WERI-Rb-1 (cell line): ENCODE measurements around the gene TECPR1.

ENCODE experiments used
- DNase-seq: peaks from one replicate; pipeline ENCODE4 v3.0.0-alpha.2; 2020
- H3K27ac ChIP-seq: fragments of 250-450 bp; sonication (Bioruptor Pico); 2 replicates; pipeline ENCODE4 v1.5.1; 2020; ENCODE audit warnings: mild to moderate bottlenecking, moderate library complexity
- H3K27me3 ChIP-seq: fragments of 250-450 bp; sonication (Bioruptor Pico); 2 replicates; pipeline ENCODE4 v1.5.1; 2021; ENCODE audit warnings: mild to moderate bottlenecking, low read depth, moderate library complexity; ENCODE audit not compliant: insufficient read depth, severe bottlenecking
- H3K36me3 ChIP-seq: fragments of 250-450 bp; sonication (Bioruptor Pico); 2 replicates; pipeline ENCODE4 v1.5.1; 2020; ENCODE audit warnings: mild to moderate bottlenecking, moderate library complexity
- H3K4me3 ChIP-seq: 2 replicates; pipeline ENCODE4 v1.5.1; 2011; ENCODE audit warnings: low read depth, mild to moderate bottlenecking, control low read depth, low read length
- H3K9me3 ChIP-seq: fragments of 250-450 bp; sonication (Bioruptor Pico); 2 replicates; pipeline ENCODE4 v1.5.1; 2021; ENCODE audit warnings: mild to moderate bottlenecking, moderate library complexity; ENCODE audit not compliant: severe bottlenecking
- TF ChIP-seq, protein P1 (sequence below): IDR thresholded peaks from 2 replicates; pipeline ENCODE4 v1.5.1; 2011; ENCODE audit warnings: low read depth, mild to moderate bottlenecking, control low read depth, inconsistent platforms, low read length

The TECPR1 gene

DNA sequence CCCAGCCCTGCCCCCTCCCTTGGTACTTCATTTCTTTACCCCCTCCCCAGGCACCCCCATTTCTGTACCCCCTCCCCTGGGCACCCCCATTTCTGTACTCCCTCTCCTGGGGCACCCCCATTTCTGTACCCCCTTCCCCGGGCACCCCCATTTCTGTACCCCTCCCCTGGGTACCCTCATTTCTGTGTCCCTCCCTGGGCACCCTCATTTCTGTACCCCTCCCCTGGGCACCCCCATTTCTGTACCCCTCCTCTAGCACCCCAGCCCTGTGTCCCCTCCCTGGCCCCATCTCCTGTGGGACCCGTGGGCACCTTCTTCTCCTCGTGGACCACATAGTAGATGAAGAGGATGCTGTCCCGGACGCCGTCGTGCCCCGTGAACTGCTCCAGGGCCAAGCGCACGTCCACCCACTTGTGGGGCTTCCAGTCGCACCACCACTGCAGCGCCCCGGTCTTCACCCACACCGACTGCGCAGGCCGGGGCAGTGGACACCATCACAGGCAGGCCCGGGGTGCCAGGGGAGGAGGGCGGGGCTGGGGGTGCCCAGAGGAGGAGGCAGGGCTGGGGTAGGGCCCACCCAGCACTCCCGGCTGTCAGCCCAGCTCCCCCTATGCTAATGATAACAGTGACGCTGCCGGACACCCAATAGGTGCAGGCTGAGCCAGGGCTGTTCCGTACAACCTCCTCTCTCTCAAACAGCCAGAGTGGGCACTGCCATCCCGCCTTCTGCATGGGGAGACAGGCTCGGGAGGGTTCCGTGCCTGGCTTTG, 20.4 kb downstream of the TECPR1 start:
- DNase-seq: no peak
- H3K4me3 ChIP-seq: no peak overlapping the region
- H3K27me3 ChIP-seq: no peaks in the 10 kb centered on the region
- H3K9me3 ChIP-seq: no peaks in the 10 kb centered on the region
- TF ChIP-seq, protein P1, sequence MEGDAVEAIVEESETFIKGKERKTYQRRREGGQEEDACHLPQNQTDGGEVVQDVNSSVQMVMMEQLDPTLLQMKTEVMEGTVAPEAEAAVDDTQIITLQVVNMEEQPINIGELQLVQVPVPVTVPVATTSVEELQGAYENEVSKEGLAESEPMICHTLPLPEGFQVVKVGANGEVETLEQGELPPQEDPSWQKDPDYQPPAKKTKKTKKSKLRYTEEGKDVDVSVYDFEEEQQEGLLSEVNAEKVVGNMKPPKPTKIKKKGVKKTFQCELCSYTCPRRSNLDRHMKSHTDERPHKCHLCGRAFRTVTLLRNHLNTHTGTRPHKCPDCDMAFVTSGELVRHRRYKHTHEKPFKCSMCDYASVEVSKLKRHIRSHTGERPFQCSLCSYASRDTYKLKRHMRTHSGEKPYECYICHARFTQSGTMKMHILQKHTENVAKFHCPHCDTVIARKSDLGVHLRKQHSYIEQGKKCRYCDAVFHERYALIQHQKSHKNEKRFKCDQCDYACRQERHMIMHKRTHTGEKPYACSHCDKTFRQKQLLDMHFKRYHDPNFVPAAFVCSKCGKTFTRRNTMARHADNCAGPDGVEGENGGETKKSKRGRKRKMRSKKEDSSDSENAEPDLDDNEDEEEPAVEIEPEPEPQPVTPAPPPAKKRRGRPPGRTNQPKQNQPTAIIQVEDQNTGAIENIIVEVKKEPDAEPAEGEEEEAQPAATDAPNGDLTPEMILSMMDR: no peak
- H3K36me3 ChIP-seq: peaks cover 55% of the 10 kb centered on the region
- H3K27ac ChIP-seq: no peak overlapping the region

DNA sequence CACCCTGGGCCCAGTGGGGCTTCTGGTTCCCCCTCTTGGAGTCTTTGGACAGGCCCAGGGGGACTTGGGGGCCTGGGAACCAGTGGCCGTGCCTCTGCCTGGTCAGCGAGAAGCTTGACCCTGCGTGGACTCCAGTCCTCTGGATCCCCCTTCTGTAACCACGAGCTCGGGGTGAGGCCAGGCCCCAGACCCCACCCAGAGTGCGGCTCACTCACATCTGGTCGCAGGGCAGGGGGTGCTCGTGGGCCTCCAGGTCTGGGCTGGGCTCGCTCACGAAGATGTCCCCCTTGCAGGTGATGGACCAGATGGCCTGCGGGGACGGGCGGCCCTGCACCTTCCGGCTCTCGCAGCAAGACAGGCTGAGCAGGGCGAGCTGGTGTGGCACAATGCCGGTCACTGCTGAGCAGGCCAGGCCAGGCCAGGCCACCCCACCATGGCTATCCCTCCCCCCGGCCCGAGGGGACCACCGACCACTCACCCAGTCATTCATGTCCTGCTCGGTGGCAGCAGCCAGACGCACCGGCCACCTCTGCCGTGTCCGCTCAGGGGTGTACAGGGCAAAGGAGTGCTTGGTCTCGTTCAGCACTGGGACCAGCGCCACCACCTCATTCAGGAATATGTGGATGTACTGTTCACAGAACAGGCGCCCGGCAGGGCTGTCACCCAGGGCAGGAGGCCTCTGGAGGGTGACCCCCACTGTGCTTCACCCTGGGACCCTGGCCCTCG, 21.1 kb downstream of the TECPR1 start:
- Histone ChIP-seq H3K36me3 (peaks cover 53% of the 10 kb centered on the region), H3K27ac (no peak overlapping the region), H3K4me3 (no peak overlapping the region), H3K9me3 (no peaks in the 10 kb centered on the region), H3K27me3 (no peaks in the 10 kb centered on the region)
- TF ChIP-seq, protein P1: no peak
- no peak for DNase-seq

DNA sequence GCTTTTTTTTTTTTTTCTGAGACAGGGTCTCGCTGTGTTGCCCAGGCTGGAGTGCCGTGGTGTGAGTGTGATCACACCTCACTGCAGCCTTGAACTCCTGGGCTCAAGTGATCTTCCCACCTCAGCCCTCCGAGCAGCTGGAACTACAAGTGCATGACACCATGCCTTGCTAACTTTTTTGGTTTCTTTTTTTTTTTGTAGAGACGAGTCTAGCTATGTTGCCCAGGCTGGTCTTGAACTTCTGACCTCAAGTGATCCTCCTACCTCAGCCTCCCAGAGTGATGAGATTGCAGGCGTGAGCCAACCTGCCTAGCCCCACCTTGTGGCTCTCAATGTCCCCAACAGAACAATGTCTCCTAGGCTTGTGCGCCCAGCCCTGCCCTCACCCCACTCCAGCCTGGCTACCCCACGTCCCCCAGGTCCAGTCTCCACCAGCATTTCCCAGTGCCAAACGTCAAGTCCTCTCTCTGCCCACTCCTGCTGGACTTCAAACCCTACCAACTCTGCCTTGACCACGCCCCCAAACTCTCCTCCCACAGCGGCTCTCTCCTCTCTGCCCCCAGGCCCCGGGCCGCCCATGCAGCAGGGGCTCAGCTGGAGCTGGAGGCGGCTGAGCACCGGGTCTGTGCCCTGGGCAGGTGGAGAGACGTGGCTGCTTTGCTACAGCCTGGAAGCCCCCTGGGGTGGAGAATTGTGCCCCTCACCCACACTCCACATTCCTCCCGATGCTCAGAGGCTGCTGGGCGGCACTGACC, 21.9 kb downstream of the TECPR1 start:
- no peaks in the 10 kb centered on the region for H3K9me3 ChIP-seq
- no peak overlapping the region for H3K4me3 ChIP-seq
- DNase-seq: no peak
- H3K27ac ChIP-seq: no peak overlapping the region
- H3K27me3 ChIP-seq: no peaks in the 10 kb centered on the region
- peaks cover 56% of the 10 kb centered on the region for H3K36me3 ChIP-seq
- TF ChIP-seq, protein P1: no peak

DNA sequence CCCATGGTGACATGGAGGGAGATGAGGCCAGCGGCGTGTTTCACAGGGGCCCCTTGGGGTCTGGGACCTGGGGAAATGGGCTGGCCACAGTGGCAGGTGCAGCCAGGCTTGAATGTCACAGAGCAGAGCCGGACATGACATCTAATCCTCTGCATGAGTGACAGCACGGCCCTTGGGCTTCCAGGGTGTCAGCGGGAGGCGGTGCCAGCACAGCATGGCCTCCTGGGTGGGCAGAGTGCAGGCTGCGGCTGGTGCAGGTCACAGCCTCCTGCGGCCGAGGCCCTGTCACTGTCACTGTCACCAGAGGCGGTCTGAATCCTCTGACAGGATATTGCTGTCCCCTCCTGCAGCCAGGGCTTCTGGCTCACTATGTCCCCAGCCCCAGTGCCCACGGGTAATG, 22.6 kb downstream of the TECPR1 start:
- Histone ChIP-seq H3K36me3 (peaks cover 60% of the 10 kb centered on the region), H3K27me3 (no peaks in the 10 kb centered on the region), H3K4me3 (no peak overlapping the region), H3K9me3 (no peaks in the 10 kb centered on the region), H3K27ac (no peak overlapping the region)
- peak; percentile 34 for DNase-seq
- TF ChIP-seq, protein P1: no peak

DNA sequence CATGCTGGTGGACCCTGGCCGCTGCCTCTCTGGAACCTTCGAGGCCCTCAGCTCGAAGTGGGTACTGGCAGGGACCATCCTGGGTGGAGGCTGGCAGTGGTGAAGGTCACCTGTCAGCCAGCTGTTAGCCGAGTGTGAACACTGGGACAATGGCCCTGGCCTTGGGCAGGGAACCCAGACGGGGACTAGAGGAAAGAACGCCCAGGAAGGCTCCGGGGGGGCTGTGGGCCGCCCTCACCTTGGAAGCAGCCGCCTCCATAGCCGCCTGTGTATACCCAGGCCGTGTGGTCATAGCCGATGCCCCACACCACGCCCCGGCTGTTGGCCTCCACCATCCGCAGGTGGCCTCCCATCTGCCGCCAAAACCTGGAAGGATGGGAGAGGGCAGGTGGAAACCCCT, 23.2 kb downstream of the TECPR1 start:
- Histone ChIP-seq H3K9me3 (no peaks in the 10 kb centered on the region), H3K27me3 (no peaks in the 10 kb centered on the region), H3K36me3 (peaks cover 55% of the 10 kb centered on the region), H3K4me3 (no peak overlapping the region), H3K27ac (no peak overlapping the region)
- TF ChIP-seq, protein P1: no peak
- no peak for DNase-seq
